SKM-1 (cell line): Measurements from ENCODE around the gene NKX1-1.
"Not testable (repeated sequence)": the region's sequence is repeated elsewhere in the genome, so short reads cannot be mapped to it uniquely, and the experiment has no call there.

Experiments
- DNase-seq: peaks from one replicate; lab custom pipeline; 2025; ENCODE audit not compliant: unreplicated experiment; lab: John Stamatoyannopoulos, UW

NKX1-1 gene

DNA sequence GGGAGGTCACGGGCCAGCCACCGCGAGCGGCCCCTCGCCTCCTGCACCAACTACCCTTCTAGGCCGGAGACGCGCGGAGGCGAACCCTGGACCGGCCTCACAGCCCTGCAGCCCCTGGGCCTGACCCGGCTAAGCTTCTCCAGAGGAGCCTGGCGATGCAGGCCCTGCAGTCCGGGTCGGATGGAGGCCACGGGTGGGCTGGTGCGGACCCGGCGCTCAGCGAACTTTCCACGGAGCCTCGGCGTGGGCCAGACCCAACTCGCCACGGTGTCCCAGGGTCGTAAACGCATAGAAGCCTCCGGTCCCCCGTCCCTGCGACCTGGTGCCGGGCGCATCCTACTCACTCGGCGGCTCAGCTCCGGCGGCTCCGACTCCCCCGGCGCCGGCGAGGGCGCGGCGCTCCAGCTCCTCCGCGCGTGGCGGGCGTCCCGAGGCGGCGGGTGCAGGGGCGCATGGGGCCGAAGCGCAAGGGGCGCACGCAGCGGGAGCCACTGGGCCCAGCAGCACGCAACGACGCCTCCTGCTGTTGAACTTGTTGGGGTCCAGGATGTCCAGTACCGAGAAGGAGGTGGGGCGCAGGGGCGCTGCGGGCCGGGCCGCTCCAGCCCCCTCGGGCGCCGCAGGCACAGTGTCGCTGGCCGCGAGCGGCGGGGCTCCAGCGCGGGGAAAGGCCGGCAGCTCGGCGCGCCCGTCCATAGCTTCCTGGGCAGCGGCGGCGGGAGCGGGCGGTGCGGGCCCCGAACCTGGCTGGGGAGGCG is 427 bp downstream of the NKX1-1 start:
- DNase-seq: no peak

- DNase-seq: no peak
Observed at GRCh38 chr4:1405254-1405635, 997 bp downstream of the NKX1-1 start.

GRCh38 chr4:1404573-1405253 is 1.5 kb downstream of the NKX1-1 start:
- no peak for DNase-seq

DNA sequence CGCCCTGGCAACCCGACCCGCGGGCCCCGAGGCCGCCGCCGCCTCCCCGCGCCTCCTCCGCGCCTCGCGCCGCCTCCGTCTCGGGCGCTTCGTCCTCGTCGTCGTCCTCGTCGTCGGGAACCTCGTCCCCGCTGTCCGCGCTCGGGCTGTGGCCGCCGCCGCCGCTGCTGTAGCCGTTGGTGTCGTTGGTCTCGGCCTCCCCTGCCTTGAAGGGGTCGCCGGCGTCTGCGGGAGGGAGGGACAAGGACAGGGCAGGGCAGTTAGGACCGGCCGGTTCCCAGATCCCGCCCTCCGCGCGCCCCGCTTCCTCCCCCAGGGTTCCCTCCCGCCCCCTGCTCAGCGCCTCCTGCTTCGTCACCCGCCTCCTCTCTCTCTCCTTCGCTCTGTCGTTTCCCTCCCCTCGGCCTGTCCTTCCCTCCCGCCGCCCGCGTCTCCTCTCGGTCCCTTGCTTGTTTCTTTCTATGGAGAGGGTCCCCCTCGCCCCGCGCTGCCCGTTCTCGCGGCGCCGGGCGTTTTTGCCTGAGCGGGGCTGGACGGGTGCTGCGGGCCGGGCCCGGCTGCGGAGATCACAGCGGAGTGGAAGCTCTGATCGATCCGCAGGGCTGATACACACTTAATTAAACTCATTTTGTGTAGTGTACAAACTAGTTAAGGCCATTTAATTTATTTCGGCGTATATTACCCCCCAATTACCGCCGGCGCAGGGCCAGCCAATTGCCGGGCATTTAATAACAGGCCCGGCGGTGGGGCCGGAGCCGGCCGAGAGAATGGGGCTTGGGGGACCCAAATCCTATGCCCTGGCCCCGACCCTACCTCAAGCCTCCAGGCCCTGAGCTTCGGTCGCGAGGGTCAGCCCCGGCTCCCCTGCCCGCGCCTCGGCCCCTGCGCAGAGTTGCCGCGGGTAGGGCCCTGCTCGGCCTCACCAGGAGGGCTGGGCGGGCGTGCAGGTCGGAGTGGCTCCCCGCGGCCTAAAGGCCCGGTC is 2.4 kb downstream of the NKX1-1 start:
- no peak for DNase-seq

DNA sequence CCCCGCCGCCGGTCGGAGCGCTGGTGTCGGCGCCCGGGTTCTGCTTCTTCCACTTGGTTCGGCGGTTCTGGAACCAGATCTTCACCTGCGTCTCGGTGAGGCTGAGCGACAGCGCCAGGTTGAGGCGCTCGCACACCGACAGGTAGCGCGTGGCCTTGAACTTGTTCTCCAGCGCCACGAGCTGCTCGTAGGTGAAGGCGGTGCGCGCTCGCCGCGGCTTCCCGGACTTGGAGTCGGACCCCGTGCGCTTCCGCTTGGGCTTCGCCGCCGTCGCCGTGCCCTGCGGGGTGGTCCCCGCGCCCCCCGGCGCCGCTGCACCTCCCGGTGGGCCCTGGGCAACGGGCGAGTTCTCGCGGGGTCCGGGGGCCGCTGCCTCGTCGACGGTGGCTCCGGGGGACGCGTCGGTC is 3.1 kb downstream of the NKX1-1 start:
- DNase-seq: no peak

GRCh38 chr4:1402516-1403091 is 3.6 kb downstream of the NKX1-1 start:
- no peak for DNase-seq

DNA sequence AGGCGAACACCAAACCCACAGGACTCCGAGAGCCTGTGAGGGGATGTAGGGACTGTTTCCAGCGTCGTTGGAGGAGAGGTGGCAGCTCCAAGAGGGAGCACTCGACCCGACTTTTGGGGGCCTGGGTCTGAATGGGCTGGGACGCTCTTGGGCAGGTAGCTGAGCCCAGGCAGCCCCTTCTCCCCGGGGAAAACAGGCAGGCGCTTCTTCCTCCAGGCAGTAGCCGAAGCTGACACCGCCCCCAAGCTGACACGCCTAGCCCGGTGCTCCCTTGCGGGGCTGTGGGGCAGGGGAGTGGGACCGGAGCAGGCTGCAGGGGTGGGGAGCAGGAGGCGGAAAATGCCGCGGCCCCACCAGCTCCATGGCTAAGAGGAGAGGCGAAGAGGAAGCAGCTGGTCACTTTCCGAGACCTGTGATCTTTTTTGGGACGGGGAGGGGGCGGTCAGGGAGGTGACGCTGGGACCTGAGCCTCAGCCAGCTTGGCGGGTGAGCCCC is 4.2 kb downstream of the NKX1-1 start:
- no peak for DNase-seq

DNA sequence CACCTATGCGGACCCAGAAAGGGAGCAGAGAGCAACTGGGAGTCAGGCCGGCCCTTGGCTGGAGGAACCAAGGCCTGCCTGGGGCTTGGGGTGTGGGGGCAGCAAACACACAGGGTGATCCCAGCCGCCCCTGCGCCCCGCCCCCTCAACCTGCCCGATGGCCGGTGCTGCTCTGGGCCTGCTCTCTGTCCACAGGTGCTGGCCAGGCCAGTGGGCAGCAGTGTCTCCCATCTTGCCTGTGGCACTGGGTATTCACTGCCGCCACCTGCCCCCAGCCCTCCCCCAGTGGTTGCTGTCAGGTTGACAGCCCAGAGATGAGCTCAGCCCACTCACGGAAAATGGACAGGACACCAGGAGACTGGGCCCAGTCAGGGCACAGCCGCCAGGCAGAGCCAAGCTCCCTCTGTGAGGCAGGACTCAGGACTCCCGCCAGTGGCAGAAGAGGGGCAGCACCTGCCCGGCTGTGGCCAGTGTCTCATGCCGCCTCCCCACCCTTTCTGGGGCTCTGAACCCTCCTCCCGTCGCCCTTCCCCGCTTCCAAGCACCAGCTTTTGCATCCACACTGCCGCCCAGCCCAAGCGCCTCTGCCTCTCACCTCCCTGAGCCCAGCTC is 4.7 kb downstream of the NKX1-1 start:
- DNase-seq: no peak

DNA sequence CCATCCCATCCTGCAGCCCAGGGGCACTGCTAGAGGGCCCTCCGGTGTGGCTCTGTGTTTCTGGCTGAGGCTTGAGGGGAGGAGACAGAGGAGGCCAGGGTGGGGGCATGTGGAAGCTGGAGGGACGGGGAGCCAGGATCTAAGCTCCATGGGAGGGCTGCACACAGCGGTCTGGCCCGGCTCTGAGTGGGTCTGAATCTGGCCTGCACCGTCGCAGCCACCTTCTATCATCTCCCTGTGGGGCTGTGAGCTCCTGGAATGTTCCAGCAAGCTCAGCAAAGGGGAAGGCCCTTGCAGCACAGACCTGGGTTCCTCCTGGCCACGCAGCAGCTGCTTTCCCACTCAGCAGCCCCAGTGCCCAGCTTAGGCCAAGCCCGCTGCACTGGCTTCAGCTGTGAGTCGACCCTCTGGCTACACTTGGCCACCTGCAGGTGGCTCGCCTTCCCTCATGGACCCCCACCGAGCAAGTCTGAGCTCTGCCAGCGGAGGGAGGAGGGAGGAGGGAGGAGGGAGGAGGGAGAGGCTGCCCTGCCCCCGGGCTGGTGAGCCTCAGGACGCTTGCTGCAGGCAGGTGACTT is 5.3 kb downstream of the NKX1-1 start:
- no peak for DNase-seq

DNA sequence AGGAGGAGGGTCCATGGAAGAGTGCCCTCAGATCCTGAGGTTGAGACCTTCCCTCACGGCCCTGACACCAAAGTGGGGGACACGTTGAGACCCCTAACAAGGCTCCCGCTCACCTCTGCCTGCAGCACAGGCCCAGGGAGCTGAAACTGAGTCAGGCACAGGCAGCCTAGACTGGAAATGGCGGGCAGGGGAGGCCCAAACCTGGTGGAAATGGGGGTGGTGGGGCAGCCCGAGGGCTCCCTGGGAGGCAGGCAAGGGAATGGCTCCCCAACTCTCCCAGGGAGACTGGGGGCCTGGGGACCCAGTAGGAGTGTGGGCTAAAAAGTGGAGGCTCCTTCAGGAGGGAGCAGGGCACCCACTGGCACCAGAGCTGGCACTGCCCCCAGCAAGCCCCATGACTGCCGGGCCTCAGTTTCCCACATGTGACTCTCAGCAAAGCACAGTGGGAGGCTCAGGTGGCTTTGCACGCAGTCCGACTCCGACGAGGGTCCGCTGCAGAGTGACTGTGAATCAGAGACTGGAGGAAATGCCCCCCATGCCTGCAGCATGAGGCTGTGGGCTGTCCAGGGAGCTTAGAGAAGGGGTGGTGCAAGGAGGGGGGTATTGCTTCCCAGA is 5.9 kb downstream of the NKX1-1 start:
- no peak for DNase-seq

GRCh38 chr4:1399508-1400190 is 6.6 kb downstream of the NKX1-1 start:
- DNase-seq: no peak

DNA sequence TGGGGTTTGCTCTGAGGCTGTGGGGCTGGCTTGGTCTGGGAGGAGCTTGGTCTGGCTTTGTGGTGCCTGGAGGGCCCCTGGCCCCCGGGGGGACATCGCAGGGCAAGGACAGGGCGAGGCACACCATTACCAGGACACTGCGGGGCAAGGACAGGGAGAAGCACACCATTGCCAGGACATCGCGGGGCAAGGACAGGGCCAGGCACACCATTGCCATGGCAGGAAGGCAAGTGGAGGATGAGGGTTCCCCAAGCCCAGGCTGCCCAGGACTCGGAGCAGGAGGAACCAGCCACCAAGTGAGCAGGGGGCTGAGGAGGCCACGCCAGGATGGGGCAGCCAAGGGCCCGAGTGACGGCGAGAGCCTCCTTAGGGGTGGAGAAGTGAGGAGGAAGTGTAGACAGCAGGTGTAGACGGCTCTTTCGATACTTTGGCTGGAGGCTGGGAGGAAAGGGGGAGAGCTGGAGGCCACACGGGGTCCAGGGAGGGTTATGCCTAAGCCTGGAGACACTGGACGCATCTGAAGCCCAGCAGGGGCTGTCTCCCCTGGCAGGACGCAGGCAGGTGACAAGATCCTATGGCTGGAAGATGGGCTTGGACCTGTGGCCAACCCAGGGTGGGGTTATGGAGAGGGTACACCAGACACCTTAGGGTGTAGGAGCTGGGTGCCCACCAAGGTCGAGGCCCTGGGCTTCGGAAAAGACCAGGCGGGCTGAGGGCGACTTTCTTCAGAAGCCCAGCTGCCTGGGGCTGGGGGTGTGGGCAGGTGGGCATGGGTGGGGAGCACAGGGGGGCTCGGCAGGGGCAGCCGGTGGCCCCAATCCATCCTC is 7.3 kb downstream of the NKX1-1 start:
- no peak for DNase-seq

DNA sequence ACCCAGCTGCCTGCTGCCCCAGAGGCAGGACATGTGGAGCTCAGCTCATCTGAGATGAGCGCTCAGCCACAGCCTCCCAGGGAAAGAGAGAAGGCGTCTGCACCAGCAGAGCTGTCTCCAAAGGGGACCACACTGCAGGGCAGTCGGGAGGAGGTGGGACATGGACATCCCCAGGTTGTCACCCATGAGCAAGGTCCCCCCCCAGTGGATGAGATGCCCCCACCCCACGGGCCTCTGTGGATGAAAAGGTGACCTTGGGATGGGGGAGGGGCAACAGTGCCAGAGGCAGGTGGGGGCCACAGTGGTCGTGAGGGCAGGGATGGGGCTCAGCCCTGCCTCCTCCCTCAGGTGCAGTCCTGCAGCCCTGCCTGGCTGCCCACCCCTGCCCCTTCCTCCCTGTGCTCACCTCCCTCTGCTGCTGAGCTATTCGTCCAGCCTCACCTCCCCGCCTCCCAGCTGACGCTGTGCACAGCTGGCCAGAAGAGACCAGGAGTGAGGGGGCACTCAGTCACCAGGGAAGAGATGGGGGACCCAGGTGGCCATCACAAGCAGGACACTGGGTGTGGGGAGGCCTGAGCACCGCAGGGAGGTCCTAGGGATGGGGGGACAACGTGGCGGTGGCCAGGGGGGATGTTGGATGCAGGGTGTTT is 9.3 kb downstream of the NKX1-1 start:
- no peak for DNase-seq

DNA sequence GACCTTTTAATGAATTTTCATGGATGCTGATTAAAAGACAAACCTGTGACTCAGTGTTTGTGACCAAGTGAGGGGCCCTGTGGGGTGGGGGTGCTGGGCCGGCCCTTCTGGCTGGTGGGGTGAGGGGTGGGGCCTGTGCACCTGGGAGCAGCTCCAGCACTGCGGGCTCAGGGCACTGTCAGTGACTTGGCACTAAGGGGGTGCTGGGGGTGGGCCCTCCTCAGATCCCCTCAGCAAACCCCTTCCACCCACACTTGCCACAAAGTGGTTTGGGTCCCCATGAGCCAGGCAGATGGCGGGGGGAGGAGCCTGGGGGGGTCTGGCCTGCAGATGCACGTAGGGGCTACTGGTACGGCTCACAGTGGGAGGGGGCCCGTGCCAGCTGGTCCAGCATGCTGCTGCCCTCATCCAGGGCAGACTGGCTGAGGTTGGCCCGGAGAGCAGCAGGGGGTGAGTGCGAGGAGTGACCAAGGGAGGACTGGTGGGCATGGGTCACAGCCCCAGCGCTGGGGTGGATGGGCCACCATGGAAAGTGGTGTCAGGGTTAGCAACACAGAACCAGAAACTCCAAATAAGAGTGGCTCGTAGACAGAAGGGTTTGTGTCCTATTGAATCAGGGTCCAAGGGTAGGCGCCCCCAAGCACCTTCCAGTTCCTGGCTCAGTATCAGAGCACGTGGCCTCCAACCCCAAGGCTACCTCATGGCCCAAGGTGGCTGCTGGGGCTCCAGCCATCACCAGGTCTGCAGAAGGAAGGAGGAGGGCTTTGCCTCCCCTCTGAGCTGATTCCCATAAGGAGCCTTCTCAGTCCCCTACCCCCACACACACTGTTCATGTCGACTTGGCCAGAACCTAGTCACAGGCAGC is 10.1 kb downstream of the NKX1-1 start:
- DNase-seq: no peak

GRCh38 chr4:1395389-1395820 is 10.8 kb downstream of the NKX1-1 start:
- not testable (repeated sequence) for DNase-seq

DNA sequence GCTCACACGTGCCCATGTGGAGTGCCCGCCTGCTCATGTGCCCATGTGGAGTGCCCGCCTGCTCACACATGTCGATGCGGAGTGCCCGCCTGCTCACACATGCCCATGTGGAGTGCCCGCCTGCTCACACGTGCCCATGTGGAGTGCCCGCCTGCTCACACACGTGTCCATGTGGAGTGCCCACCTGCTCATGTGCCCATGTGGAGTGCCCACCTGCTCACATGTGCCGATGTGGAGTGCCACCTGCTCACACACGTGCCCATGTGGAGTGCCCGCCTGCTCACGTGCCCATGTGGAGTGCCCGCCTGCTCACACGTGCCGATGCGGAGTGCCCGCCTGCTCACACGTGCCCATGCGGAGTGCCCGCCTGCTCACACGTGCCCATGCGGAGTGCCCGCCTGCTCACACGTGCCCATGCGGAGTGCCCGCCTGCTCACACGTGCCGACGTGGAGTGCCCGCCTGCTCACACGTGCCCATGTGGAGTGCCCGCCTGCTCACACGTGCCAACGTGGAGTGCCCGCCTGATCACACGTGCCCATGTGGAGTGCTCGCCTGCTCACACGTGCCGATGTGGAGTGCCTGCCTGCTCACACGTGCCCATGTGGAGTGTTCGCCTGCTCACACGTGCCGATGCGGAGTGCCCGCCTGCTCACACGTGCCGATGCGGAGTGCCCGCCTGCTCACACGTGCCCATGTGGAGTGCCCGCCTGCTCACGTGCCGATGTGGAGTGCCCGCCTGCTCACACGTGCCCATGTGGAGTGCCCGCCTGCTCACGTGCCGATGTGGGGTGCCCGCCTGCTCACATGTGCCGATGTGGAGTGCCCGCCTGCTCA is 11.5 kb downstream of the NKX1-1 start:
- not testable (repeated sequence) for DNase-seq
